ENCODE data around the gene YAP1. TPM values are rescaled to one million over a fixed set of nuclear protein-coding genes. Genes with fewer than 3 reads are reported as not detected.

YAP1 gene
- total and polyA plus RNA-seq, 11 donors: 15.2 to 93.0 (median 71.5) TPM

DNA sequence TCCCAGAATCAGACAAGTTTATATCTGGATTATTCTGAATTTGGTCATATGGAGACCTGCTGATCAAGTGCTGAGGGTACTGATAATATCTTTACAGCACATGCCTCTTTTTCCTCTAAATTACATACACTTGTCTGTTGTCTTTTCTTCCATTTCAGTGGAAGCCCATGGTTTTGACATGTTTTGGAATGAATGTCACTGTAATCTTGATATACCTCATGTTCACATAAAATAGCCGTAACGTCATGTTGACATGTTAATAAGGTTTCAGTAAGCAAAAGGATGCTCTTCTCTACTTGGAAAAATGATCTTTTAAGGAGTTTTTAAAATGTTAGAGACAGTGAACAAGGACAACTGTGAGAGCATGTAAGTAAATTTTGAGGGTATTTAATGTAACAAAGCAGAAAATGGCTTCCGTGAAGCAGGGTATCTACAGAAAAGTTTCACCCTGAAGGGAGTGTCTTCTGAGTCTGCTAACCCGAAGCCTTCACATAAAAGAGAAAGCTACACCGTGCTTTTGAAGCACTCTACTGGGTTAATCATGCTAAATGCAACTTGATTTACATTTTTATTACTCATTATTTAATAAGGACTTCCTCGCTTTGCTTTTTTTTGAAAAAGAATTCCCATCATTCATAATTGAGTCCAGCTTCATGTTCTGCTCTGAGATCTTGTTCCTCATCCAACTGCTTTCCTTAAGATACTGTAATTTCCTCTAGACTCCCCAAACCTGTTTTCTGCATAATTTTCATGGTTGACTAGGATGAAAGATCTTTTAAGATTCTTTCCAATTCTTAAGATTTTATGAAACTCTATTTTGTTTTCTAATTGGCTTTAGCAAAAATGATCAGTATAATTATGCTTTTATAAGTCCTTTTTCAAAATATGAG, 56.2 kb downstream of the YAP1 start:
- intact Hi-C loops (cut with DNase I): no loop called here
- Histone ChIP-seq H3K4me1 (peaks cover 0 to 30% (median 3%) of the 10 kb centered on the region in 12 donors), H3K9me3 (no peaks in the 10 kb centered on the region)

DNA sequence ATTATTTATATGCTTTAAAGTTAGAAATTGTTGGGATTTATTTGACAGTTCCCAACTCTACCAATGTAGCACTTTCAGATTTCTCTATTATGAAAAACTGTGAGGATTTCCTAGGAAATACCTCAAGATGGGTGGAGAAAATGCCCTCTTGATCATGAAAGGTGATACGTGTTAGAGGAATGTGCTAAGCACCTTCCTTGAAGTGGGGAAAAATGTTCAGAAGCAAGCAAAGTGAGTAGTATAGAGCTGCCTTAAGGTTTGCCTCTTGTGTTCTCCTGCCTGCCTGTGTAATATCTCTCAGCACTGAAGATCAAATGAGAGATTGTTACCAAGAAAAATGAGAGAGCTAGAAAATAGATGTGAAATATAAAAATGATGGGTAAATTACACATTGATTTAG, 58.2 kb downstream of the YAP1 start:
- no peak for DNase-seq
- 74 to 88% (median 86%) methylated on average over 1 of the region's 1 CpG for WGBS, 4 donors

More for the DNA sequence above, 56.2 kb downstream of the YAP1 start:
- DNase-seq: no peak
- TF ChIP-seq, protein P1, sequence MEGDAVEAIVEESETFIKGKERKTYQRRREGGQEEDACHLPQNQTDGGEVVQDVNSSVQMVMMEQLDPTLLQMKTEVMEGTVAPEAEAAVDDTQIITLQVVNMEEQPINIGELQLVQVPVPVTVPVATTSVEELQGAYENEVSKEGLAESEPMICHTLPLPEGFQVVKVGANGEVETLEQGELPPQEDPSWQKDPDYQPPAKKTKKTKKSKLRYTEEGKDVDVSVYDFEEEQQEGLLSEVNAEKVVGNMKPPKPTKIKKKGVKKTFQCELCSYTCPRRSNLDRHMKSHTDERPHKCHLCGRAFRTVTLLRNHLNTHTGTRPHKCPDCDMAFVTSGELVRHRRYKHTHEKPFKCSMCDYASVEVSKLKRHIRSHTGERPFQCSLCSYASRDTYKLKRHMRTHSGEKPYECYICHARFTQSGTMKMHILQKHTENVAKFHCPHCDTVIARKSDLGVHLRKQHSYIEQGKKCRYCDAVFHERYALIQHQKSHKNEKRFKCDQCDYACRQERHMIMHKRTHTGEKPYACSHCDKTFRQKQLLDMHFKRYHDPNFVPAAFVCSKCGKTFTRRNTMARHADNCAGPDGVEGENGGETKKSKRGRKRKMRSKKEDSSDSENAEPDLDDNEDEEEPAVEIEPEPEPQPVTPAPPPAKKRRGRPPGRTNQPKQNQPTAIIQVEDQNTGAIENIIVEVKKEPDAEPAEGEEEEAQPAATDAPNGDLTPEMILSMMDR (IDR thresholded peaks at IDR 0.05): no peak
- TF ChIP-seq POLR2A (IDR thresholded peaks at IDR 0.05): no peak
- H3K27ac ChIP-seq: no peak overlapping the region
- peaks cover 0 to 18% (median 8%) of the 10 kb centered on the region in 9 donors for H3K36me3 ChIP-seq
- ATAC-seq: no peak
- H3K4me3 ChIP-seq: no peak overlapping the region
- WGBS, 4 donors: 94 to 97% (median 94%) methylated on average over 6 of the region's 6 CpGs
- H3K27me3 ChIP-seq: no peaks in the 10 kb centered on the region

DNA sequence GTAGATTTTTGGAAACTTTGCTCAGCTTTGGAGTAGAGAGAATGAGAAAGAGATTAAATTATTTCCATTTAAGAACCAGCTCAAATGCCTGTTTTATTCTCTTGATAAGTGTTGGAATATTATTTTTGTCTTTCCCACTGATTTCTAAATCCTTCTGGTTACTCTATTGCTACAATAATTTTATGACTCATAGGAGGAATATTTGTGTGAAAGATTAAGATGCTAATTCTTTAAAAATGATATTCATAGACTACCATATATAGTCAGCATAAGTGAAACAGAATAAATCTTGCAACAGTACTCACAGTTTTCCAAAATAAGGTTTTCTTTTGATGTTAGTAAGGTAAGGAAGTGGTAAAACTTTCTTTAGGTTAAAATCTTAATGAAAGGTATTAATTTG, 60.9 kb downstream of the YAP1 start:
- Histone ChIP-seq H3K9me3 (no peaks in the 10 kb centered on the region), H3K27ac (peak overlapping the region in 5 of 12 donors; percentile 3 to 51 (median 32)), H3K27me3 (no peaks in the 10 kb centered on the region), H3K4me1 (peaks cover 0 to 28% (median 4%) of the 10 kb centered on the region in 12 donors), H3K4me3 (no peak overlapping the region), H3K36me3 (peaks cover 0 to 18% (median 7%) of the 10 kb centered on the region in 9 donors)
- no peak for TF ChIP-seq POLR2A (IDR thresholded peaks at IDR 0.05)
- TF ChIP-seq, protein P1 (IDR thresholded peaks at IDR 0.05): no peak
- intact Hi-C loops (cut with DNase I): no loop called here
- ATAC-seq (peak in 1 of 4 donors; percentile 74), DNase-seq (no peak)

More for the DNA sequence above, 58.2 kb downstream of the YAP1 start:
- H3K4me1 ChIP-seq: peaks cover 0 to 28% (median 4%) of the 10 kb centered on the region in 12 donors
- intact Hi-C loops (cut with DNase I): no loop called here
- H3K27me3 ChIP-seq: no peaks in the 10 kb centered on the region
- TF ChIP-seq, protein P1 (IDR thresholded peaks at IDR 0.05): no peak
- TF ChIP-seq POLR2A (IDR thresholded peaks at IDR 0.05): no peak
- H3K9me3 ChIP-seq: no peaks in the 10 kb centered on the region
- ATAC-seq: no peak
- H3K4me3 ChIP-seq: no peak overlapping the region
- H3K27ac ChIP-seq: no peak overlapping the region
- peaks cover 0 to 7% (median 1%) of the 10 kb centered on the region in 9 donors for H3K36me3 ChIP-seq

DNA sequence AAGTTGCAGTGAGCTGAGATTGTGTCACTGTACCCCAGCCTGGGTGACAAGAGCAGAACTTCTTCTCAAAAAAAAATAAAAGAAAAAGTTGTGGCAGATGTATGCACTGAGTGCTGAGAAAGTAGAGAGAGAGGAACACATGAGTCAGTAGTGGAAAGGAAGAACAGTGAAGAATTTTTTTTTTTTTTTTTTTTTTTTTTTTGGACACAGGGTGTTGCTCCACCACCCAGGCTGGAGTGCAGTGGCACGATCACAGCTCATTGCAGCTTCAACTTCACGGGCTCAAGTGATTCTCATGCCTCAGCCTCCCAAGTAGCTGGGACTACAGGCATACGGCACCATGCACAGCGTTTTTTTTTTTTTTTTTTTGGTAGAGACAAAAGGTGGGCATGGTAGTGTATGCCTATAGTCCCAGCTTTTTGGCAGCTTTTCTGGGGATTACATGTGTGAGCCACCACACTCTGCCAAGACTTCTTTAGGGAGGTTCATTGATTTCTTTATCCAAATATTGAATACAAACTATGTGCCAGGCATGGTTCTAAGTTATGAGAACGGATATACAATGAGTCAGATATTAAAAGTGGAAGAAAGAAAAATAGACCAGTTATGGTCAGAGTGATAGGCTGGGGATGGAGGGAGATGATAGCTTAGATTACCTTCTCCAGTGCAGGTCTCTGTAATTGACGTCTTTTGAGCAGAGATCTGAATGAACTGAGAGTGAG, 62.0 kb downstream of the YAP1 start:
- no peak for TF ChIP-seq POLR2A (IDR thresholded peaks at IDR 0.05)
- TF ChIP-seq, protein P1 (IDR thresholded peaks at IDR 0.05): no peak
- Histone ChIP-seq H3K27ac (peak overlapping the region in 1 of 12 donors; percentile 32), H3K4me1 (peaks cover 0 to 24% (median 3%) of the 10 kb centered on the region in 12 donors), H3K4me3 (no peak overlapping the region), H3K27me3 (no peaks in the 10 kb centered on the region), H3K9me3 (no peaks in the 10 kb centered on the region), H3K36me3 (peaks cover 0 to 19% (median 7%) of the 10 kb centered on the region in 9 donors)
- DNase-seq: no peak
- WGBS, 4 donors: 60 to 94% (median 68%) methylated on average over 4 to 6 of the region's 6 CpGs
- intact Hi-C loops (cut with DNase I): no loop called here
- peak in 2 of 4 donors; percentile 29 to 75 for ATAC-seq

Measured in heart left ventricle (tissue), 16 donors.